ENCODE measurements around the gene NHEJ1.

The NHEJ1 gene

DNA sequence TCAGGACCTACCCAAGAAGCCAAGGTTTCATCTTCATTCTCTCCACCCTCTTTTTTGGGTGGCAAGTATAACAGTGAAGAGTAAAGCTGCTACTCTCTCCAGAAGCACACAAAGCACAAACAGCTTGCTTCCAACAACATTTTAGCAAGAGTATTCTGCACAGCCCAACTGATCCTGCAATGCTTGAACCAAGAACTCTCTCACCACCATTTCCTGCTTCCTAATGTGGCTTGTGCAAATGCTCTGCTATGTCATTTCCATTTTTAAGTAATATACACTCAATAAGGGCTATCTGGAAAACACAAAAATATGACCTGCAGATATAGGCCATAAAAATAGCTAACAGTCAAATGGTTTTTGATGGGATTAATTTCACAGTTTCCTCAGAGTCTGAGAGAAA lies 75.8 kb downstream of the NHEJ1 start:
- Histone ChIP-seq H3K4me3 (ENCODE audit: low read depth, low read length) (no peak overlapping the region), H3K9ac (no peak overlapping the region), H3K79me2 (no peaks in the 10 kb centered on the region), H3K27me3 (ENCODE audit: control insufficient read depth, insufficient read depth, low read length) (no peaks in the 10 kb centered on the region), H3K4me2 (ENCODE audit: low read length) (no peak overlapping the region), H2AFZ (no peak overlapping the region), H3K27ac (no peak overlapping the region), H3K36me3 (ENCODE audit: control insufficient read depth, insufficient read depth, low read length) (no peaks in the 10 kb centered on the region), H3K4me1 (no peaks in the 10 kb centered on the region), H3K9me3 (ENCODE audit: control insufficient read depth, low read length) (no peaks in the 10 kb centered on the region)
- TF ChIP-seq, protein P1, sequence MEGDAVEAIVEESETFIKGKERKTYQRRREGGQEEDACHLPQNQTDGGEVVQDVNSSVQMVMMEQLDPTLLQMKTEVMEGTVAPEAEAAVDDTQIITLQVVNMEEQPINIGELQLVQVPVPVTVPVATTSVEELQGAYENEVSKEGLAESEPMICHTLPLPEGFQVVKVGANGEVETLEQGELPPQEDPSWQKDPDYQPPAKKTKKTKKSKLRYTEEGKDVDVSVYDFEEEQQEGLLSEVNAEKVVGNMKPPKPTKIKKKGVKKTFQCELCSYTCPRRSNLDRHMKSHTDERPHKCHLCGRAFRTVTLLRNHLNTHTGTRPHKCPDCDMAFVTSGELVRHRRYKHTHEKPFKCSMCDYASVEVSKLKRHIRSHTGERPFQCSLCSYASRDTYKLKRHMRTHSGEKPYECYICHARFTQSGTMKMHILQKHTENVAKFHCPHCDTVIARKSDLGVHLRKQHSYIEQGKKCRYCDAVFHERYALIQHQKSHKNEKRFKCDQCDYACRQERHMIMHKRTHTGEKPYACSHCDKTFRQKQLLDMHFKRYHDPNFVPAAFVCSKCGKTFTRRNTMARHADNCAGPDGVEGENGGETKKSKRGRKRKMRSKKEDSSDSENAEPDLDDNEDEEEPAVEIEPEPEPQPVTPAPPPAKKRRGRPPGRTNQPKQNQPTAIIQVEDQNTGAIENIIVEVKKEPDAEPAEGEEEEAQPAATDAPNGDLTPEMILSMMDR (IDR thresholded peaks at IDR 0.05): no peak

- no peak overlapping the region for H3K4me2 ChIP-seq (ENCODE audit: low read length)
- no peaks in the 10 kb centered on the region for H3K9me3 ChIP-seq (ENCODE audit: control insufficient read depth, low read length)
- H3K4me1 ChIP-seq: no peaks in the 10 kb centered on the region
- no peaks in the 10 kb centered on the region for H3K27me3 ChIP-seq (ENCODE audit: control insufficient read depth, insufficient read depth, low read length)
- H3K36me3 ChIP-seq (ENCODE audit: control insufficient read depth, insufficient read depth, low read length): no peaks in the 10 kb centered on the region
- H3K9ac ChIP-seq: no peak overlapping the region
- no peaks in the 10 kb centered on the region for H3K79me2 ChIP-seq
- H3K27ac ChIP-seq: no peak overlapping the region
- no peak overlapping the region for H2AFZ ChIP-seq
- TF ChIP-seq, protein P1 (IDR thresholded peaks at IDR 0.05): no peak
- no peak overlapping the region for H3K4me3 ChIP-seq (ENCODE audit: low read depth, low read length)
Observed at GRCh38 chr2:219082332-219082958, 78.2 kb downstream of the NHEJ1 start.

GRCh38 chr2:219081701-219082331 lies 78.8 kb downstream of the NHEJ1 start:
- Histone ChIP-seq H3K79me2 (no peaks in the 10 kb centered on the region), H3K9ac (no peak overlapping the region), H3K9me3 (ENCODE audit: control insufficient read depth, low read length) (no peaks in the 10 kb centered on the region), H3K4me3 (ENCODE audit: low read depth, low read length) (no peak overlapping the region), H3K27ac (no peak overlapping the region), H2AFZ (no peak overlapping the region), H3K27me3 (ENCODE audit: control insufficient read depth, insufficient read depth, low read length) (no peaks in the 10 kb centered on the region), H3K36me3 (ENCODE audit: control insufficient read depth, insufficient read depth, low read length) (no peaks in the 10 kb centered on the region), H3K4me2 (ENCODE audit: low read length) (no peak overlapping the region), H3K4me1 (no peaks in the 10 kb centered on the region)
- TF ChIP-seq, protein P1 (IDR thresholded peaks at IDR 0.05): no peak

- no peaks in the 10 kb centered on the region for H3K27me3 ChIP-seq (ENCODE audit: control insufficient read depth, insufficient read depth, low read length)
- H3K4me2 ChIP-seq (ENCODE audit: low read length): no peak overlapping the region
- no peak overlapping the region for H2AFZ ChIP-seq
- no peak overlapping the region for H3K9ac ChIP-seq
- no peaks in the 10 kb centered on the region for H3K79me2 ChIP-seq
- TF ChIP-seq, protein P1 (IDR thresholded peaks at IDR 0.05): no peak
- no peaks in the 10 kb centered on the region for H3K4me1 ChIP-seq
- no peaks in the 10 kb centered on the region for H3K9me3 ChIP-seq (ENCODE audit: control insufficient read depth, low read length)
- H3K27ac ChIP-seq: no peak overlapping the region
- no peaks in the 10 kb centered on the region for H3K36me3 ChIP-seq (ENCODE audit: control insufficient read depth, insufficient read depth, low read length)
- no peak overlapping the region for H3K4me3 ChIP-seq (ENCODE audit: low read depth, low read length)
Observed at GRCh38 chr2:219081096-219081495, 79.5 kb downstream of the NHEJ1 start.

DNA sequence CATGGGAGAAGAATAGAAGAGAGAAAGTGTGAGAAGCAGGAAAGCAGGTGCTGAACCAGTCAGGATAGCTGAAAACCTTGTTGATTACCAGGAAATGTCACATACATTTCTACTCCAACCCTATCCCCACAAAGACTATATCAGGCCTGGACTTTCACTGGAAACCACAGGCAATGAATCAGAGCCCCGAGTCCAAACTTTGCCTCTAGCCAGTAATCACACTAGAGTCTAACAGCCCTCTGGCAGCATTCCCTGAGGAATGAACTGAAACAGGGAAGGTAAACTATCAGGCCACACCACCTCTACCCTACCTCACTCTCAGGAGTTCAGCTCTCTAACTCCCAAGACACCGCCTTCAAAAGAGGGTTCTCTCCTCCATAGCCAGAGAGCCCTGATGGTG lies 81.2 kb downstream of the NHEJ1 start:
- TF ChIP-seq, protein P1 (IDR thresholded peaks at IDR 0.05): no peak
- no peak overlapping the region for H3K9ac ChIP-seq

More for the DNA sequence above, 81.2 kb downstream of the NHEJ1 start:
- Histone ChIP-seq H3K36me3 (ENCODE audit: control insufficient read depth, insufficient read depth, low read length) (no peaks in the 10 kb centered on the region), H3K4me2 (ENCODE audit: low read length) (no peak overlapping the region), H2AFZ (no peak overlapping the region), H3K27ac (no peak overlapping the region), H3K4me3 (ENCODE audit: low read depth, low read length) (no peak overlapping the region), H3K27me3 (ENCODE audit: control insufficient read depth, insufficient read depth, low read length) (no peaks in the 10 kb centered on the region), H3K79me2 (no peaks in the 10 kb centered on the region), H3K9me3 (ENCODE audit: control insufficient read depth, low read length) (no peaks in the 10 kb centered on the region), H3K4me1 (no peaks in the 10 kb centered on the region)
